ENCODE measurements around the gene HIVEP1.

- TF ChIP-seq EZH2 (IDR thresholded peaks at IDR 0.05; ENCODE audit: low read depth) (no peak), CTCF (conservative IDR thresholded peaks at IDR 0.05) (no peak)
Observed at GRCh38 chr6:11979866-11980265, 32.2 kb upstream of the HIVEP1 start.

All from PC-9 (cell line).